DMS 273 (cell line): Measurements from ENCODE around the gene DEFB131A.
"Not testable (repeated sequence)": the region's sequence is repeated elsewhere in the genome, so short reads cannot be mapped to it uniquely, and the experiment has no call there.

Experiments used
- DNase-seq: peaks from one replicate; lab custom pipeline; 2025; ENCODE audit not compliant: unreplicated experiment; lab: John Stamatoyannopoulos, UW

DEFB131A gene

GRCh38 chr4:9444114-9444513 is at the start of gene DEFB131A:
Gene DEFB131A, plus strand, starts transcription at chr4:9444414. Its CDS starts 120 bp downstream, at chr4:9444534.
- not testable (repeated sequence) for DNase-seq

GRCh38 chr4:9405774-9406173 is 38.4 kb upstream of the DEFB131A start:
- not testable (repeated sequence) for DNase-seq

GRCh38 chr4:9406491-9406890 is 37.7 kb upstream of the DEFB131A start:
- DNase-seq = not testable (repeated sequence)

GRCh38 chr4:9409793-9410192 is 34.4 kb upstream of the DEFB131A start:
- no peak for DNase-seq

DNA sequence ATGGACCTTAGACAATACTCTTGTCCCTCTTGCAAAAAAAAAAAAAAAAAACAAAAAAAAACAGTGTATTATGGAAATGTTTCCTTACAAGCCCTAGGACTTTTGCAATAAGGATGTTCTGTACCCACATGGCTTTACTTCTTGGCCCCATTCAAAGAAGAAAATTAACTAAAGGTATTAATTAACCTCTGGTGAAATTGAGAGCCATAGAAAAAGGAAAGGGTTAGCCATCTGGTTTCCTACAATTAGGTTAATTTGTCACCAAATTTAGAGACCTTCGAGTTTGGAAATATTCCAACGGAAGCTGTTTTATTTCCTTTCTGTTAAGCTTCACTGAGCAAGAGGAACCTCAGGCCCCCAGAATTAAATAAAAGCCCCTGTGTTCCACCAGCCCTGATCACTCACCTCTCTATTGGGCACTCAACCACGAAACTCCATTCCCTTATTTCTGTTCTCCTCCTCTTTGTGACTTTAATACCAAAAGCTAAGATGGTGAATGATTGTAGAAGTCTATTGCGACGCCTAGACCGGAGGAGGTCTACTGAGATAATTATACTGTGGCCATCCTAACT is 22.2 kb upstream of the DEFB131A start:
- not testable (repeated sequence) for DNase-seq

- DNase-seq = not testable (repeated sequence)
These were observed 18.3 kb upstream of the DEFB131A start for GRCh38 chr4:9425916-9426315.

DNA sequence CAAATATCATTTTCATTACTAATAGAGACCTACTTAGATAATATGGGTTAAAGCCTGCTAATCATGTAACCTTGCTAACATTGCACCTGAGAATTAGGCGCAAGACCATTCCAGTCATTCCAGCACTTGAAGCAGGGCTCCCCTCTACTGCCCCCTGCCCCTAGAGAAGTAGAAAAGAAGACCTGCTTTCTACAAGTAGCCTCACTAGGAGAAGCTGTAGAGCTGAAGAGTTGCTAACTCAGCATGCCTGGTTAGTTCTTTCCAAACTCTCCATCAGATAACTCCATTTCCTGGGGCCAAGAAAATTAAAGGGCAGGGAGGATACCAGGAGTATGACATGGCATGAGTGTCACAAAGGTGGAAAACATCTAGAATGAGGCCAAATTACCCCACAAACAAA is 14.2 kb upstream of the DEFB131A start:
- not testable (repeated sequence) for DNase-seq

DNA sequence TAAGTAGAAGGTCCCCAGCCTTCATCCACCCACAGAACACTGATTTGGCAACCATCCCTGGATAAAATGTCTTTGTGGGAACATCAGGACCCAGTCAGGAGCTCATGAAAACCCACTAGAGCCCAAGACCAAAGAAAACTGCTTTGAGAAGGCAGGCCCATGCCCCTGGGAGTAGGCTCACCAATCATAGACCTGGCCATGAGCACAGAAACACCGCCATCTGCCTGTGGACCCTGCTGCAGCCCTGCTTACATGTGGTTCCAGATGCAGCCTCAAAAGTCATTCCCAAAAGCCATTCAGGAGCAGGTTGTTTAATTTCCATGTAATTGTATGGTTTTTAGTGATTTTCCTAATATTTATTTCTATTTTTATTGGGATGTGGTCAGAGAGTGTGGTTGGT is 10.9 kb upstream of the DEFB131A start:
- not testable (repeated sequence) for DNase-seq

DNA sequence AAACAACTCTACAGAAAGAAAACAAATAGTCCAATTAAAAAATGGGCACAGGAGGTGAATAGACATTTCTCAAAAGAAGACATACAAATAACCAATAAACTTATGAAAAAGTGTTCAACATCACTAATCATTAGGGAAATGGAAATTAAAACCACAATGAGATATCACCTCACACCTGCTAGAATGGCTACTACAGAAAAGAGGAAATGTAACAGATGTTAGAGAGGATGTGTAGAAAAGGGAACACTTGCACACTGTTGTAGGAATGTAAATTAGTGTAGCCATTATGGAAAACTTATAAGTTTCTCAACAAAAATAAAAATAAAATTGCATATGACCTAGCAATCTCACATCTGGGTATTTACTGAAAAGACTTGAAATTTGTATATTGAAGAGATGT is 7.5 kb upstream of the DEFB131A start:
- DNase-seq = not testable (repeated sequence)

DNA sequence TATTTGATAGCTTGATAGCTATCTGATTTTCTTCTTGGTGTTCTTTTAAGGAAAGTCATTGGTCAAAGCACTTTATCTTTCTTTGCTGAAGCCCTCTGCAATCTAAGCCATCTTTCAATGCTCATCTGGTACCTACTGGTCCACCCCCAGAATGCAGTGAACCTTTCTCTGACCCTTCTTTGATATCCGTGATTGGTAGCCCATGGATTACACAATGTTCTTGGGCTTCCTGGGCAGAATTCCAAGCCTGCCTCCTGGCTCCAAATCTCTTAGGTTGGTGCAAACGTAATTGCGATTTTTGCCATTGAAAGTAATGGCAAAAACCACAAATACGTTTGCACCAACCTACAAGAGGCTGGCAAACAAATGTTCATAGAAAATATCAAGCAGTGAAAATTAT is 1.9 kb upstream of the DEFB131A start:
- not testable (repeated sequence) for DNase-seq

DNA sequence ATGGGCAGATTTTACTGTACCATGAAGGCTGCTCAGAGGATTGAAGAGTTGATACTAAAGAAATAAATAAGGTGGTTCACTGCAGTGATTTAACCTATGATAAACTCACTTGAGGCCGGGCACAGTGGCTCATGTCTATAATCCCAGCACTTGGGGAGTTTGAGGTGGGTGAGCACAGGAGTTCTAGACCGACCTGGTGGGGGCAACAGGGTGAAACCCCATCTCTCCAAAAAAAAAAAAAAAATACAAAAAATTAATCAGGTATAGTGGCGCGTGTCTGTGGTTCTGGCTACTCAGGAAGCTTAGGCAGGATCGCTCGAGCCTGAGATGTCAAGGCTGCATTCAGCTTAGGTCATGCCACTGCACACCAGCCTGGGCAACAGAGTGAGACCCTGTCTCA is 467 bp downstream of the DEFB131A start:
- DNase-seq = not testable (repeated sequence)

- not testable (repeated sequence) for DNase-seq
These were observed 8.0 kb downstream of the DEFB131A start for GRCh38 chr4:9452251-9452650.

DNA sequence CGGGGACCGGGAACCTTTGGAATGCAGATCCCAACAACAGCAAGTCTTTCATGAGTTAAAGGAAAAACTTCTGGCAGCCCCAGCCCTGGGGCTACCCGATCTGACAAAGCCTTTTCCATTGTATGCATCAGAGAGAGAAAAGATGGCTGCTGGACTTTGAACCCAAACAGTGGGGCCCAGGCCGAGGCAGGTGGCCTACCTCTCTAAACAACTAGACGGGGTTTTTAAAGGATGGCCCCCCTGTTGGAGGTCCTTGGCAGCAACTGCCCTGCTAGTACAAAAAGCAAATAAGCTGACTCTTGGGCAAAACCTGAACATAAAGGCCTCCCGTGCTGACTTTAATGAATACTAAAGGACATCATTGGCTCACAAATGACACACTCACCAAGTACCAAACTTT is 10.1 kb downstream of the DEFB131A start:
- DNase-seq = not testable (repeated sequence)

DNA sequence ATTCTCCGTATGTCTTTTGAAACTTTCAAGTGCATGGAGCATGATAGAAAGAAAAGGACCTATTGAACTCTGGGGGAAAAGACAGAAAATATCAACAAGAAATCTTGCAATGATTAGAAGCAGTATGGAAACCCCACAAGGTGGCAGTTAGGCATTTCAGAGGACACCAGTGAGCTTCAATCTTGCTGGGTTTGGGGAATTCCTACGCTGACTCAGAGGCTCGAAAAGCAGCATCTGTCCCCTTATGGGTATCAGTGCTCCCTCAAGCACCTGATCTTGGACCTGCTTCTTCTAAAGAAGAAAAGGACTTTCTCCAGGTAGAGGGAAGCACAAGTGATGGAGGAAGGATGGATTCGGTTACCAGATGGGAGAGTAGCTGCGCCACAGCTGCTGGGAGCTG is 10.8 kb downstream of the DEFB131A start:
- DNase-seq = not testable (repeated sequence)

- DNase-seq = not testable (repeated sequence)
These were observed 35.3 kb downstream of the DEFB131A start for GRCh38 chr4:9479466-9479865.

DNA sequence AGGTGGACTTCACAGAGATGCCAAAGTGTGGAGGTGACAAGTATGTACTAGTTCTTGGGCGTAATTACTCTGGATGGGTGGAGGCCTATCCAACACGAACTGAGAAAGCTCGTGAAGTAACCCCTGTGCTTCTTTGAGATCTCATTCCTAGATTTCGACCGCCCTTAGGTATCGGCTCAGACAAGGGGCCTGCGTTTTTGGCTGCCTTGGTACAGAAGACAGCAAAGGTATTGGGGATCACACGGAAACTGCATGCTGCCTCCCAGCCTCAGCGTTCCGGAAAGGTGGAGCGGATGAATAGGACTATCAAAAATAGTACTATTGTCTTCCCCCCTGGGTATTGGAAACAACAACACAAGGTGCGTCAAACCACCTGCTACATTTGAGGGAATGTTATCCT is 35.9 kb downstream of the DEFB131A start:
- DNase-seq = not testable (repeated sequence)

DNA sequence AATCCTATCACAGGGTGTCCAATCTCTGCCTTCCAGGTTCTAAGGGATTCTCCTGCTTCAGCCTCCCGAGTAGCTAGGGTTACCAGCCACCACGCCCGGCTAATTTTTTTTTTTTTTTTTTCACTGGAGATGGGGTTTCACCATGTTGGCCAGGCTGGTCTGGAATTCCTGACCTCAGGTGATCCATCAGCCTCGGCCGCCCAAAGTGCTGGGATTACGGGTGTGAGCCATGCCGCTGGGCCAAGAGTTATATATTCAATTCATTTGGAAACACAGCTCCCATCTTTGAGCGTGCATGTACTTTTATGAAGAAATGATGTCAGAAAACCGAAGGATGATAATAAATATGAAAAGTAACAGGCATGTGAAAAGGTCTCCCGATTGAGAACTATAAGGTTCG is 38.7 kb downstream of the DEFB131A start:
- DNase-seq = not testable (repeated sequence)

GRCh38 chr4:9483682-9484081 is 39.5 kb downstream of the DEFB131A start:
- not testable (repeated sequence) for DNase-seq

GRCh38 chr4:9486880-9487279 is 42.7 kb downstream of the DEFB131A start:
- not testable (repeated sequence) for DNase-seq

DNA sequence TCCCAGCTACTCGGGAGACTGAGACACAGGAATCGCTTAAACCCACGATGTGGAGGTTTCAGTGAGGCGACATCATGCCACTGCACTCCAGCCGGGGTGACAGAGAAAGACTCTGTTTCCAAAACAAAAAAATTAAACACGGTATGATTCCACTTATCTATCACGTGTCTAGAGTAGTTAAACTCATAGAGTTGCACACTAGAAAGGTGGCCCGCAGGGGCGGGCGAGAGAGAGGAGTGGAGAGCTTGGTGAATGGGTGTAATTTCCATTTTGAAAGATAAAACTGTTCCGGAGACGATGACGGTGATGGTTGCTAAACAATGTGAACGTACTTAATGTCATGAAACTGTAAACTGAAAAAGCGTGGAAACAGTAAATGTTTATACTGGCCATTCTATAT is 44.6 kb downstream of the DEFB131A start:
- DNase-seq = not testable (repeated sequence)

GRCh38 chr4:9490496-9490895 is 46.3 kb downstream of the DEFB131A start:
- not testable (repeated sequence) for DNase-seq

DNA sequence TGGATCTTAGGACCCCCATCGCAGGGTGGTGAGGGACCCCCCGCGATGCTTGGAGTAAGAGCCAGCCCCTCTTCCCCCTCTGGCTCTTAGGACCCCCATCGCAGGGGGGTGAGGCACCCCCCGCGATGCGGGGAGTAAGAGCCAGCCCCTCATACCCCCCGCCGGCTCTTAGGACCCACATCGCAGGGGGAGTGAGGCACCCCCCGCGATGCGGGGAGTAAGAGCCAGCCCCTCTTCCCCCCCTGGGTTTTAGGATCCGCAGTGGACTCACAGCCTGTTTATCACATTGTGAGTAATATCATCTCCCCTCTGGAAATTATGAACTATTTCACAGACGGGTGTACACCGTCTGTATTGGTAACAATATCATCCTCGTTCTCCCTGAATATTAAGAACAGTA is 46.8 kb downstream of the DEFB131A start:
- not testable (repeated sequence) for DNase-seq

GRCh38 chr4:9493589-9493988 is 49.4 kb downstream of the DEFB131A start:
- DNase-seq = not testable (repeated sequence)
